Measurements from ENCODE around the gene C3orf20.
"Not testable (repeated sequence)": the region's sequence is repeated elsewhere in the genome, so short reads cannot be mapped to it uniquely, and the experiment has no call there.

The C3orf20 gene

GRCh38 chr3:14651440-14652251 is 23.3 kb upstream of the C3orf20 start, which contains the start of gene CCDC174:
Gene CCDC174 (plus strand): TSS chr3:14651762. CDS start chr3:14651837, 75 bp downstream.
- DNase-seq = peak; percentile 93 to 95

- DNase-seq = not testable (repeated sequence)
Measured at GRCh38 chr3:14652360-14652907, 22.5 kb upstream of the C3orf20 start.

GRCh38 chr3:14657579-14657978 is 17.4 kb upstream of the C3orf20 start:
- no peak for DNase-seq

GRCh38 chr3:14658978-14659377 is 16.0 kb upstream of the C3orf20 start:
- DNase-seq = no peak

GRCh38 chr3:14660942-14661341 is 14.0 kb upstream of the C3orf20 start:
- no peak for DNase-seq

GRCh38 chr3:14663396-14664135 is 11.4 kb upstream of the C3orf20 start:
- DNase-seq = no peak

GRCh38 chr3:14664170-14664569 is 10.8 kb upstream of the C3orf20 start:
- no peak for DNase-seq

- no peak for DNase-seq
Measured at GRCh38 chr3:14672588-14672987, 2.4 kb upstream of the C3orf20 start.

GRCh38 chr3:14676881-14677280 is 1.9 kb downstream of the C3orf20 start:
- DNase-seq = no peak

GRCh38 chr3:14678015-14678503 is 3.1 kb downstream of the C3orf20 start:
- no peak for DNase-seq

GRCh38 chr3:14680115-14680514 is 5.2 kb downstream of the C3orf20 start:
- no peak for DNase-seq

- no peak for DNase-seq
Measured at GRCh38 chr3:14680716-14681115, 5.8 kb downstream of the C3orf20 start.

GRCh38 chr3:14684447-14684846 is 9.5 kb downstream of the C3orf20 start:
- DNase-seq = no peak

- DNase-seq = no peak
Measured at GRCh38 chr3:14685179-14685578, 10.2 kb downstream of the C3orf20 start.

GRCh38 chr3:14687360-14687759 is 12.4 kb downstream of the C3orf20 start:
- no peak for DNase-seq

GRCh38 chr3:14688525-14688924 is 13.6 kb downstream of the C3orf20 start:
- DNase-seq = no peak

- DNase-seq = no peak
Measured at GRCh38 chr3:14689247-14689980, 14.5 kb downstream of the C3orf20 start.

- DNase-seq = no peak
Measured at GRCh38 chr3:14691239-14691638, 16.3 kb downstream of the C3orf20 start.

GRCh38 chr3:14691719-14692118 is 16.8 kb downstream of the C3orf20 start:
- DNase-seq = no peak

- DNase-seq = no peak
Measured at GRCh38 chr3:14698601-14699244, 23.8 kb downstream of the C3orf20 start.

GRCh38 chr3:14699643-14700042 is 24.7 kb downstream of the C3orf20 start:
- no peak for DNase-seq

- DNase-seq = no peak
Measured at GRCh38 chr3:14700891-14701290, 25.9 kb downstream of the C3orf20 start.

All from NCI-H446 (cell line).